Natural killer cell (primary cell): Measurements from ENCODE around the gene MAN1A2. TPM values are rescaled to one million over a fixed set of nuclear protein-coding genes. Genes with fewer than 3 reads are reported as not detected.

Source experiments
- ATAC-seq, 3 donors: fragments of 150-1000 bp in 2 of 3; fragments of 200-7000 bp in 1 of 3; cut with Tn5 transposase; 1 replicate in 1 of 3; 2 replicates in 2 of 3; pipeline ENCODE4 v1.10.0; 2021; ENCODE audit warnings: mild to moderate bottlenecking in 2 of 3, moderate library complexity in 2 of 3
- DNase-seq, 2 donors: peaks; one replicate each; pipeline versions ENCODE4 v3.0.0 to v3.0.0-alpha.2; 2013 to 2021; ENCODE audit warnings: mixed read lengths in 1 of 2
- H3K27ac ChIP-seq: one replicate; pipeline ENCODE4 v1.5.1; 2013; ENCODE audit warnings: mild to moderate bottlenecking, low read length
- H3K27me3 ChIP-seq: one replicate; pipeline ENCODE4 v1.6.1; 2013; ENCODE audit warnings: low read length; ENCODE audit not compliant: control insufficient read depth, insufficient read depth
- H3K36me3 ChIP-seq: one replicate; pipeline ENCODE4 v1.6.1; 2013; ENCODE audit warnings: low read length; ENCODE audit not compliant: control insufficient read depth, insufficient read depth
- H3K4me1 ChIP-seq: one replicate; pipeline ENCODE4 v1.6.1; 2013; ENCODE audit warnings: low read length; ENCODE audit not compliant: control insufficient read depth, insufficient read depth
- H3K4me3 ChIP-seq: one replicate; pipeline ENCODE4 v1.5.1; 2013; ENCODE audit warnings: low read length
- H3K9me3 ChIP-seq: one replicate; pipeline ENCODE4 v1.6.1; 2013; ENCODE audit warnings: low read length; ENCODE audit not compliant: control insufficient read depth, insufficient read depth
- H3K27ac Mint-ChIP-seq, 2 donors: one replicate each; pipeline ENCODE4 v1.8.0; 2022; ENCODE audit warnings: mild to moderate bottlenecking in 2 of 2, mixed read lengths in 2 of 2, moderate library complexity in 1 of 2
- H3K27me3 Mint-ChIP-seq, 2 donors: one replicate each; pipeline ENCODE4 v1.8.0; 2022; ENCODE audit warnings: low read depth in 2 of 2, mixed read lengths in 2 of 2
- H3K36me3 Mint-ChIP-seq: one replicate; pipeline ENCODE4 v1.8.0; 2022; ENCODE audit warnings: mixed read lengths
- H3K4me1 Mint-ChIP-seq, 2 donors: one replicate each; pipeline ENCODE4 v1.8.0; 2022; ENCODE audit warnings: mixed read lengths in 2 of 2
- H3K4me3 Mint-ChIP-seq: one replicate; pipeline ENCODE4 v1.8.0; 2022; ENCODE audit warnings: mild to moderate bottlenecking, moderate library complexity, mixed read lengths
- H3K9me3 Mint-ChIP-seq, 2 donors: one replicate each; pipeline ENCODE4 v1.8.0; 2022; ENCODE audit warnings: mixed read lengths in 2 of 2
- WGBS: methylation state at CpG from one replicate; pipeline ENCODE4 v1.1.7; 2013; ENCODE audit warnings: missing lambda C conversion rate; ENCODE audit not compliant: insufficient coverage; 5-methylcytosine and 5-hydroxymethylcytosine counted together
- intact Hi-C: fragments of 100-400 bp; cut with micrococcal nuclease; formaldehyde crosslinking; loops from one replicate; pipeline ENCODE4 v1.14.2; 2022
- total RNA-seq, 4 donors: library from RNA; stranded (reverse); fragments of 120-200 nt in 1 of 4; gene quantifications; one replicate each; pipeline versions ENCODE4 v1.2.3 to v1.2.4, GENCODE V29; 2013 to 2022
- TF ChIP-seq, protein P1 (sequence below): fragments of 200-600 bp; IDR thresholded peaks from one replicate; pipeline ENCODE4 v1.8.0; 2022; ENCODE audit warnings: antibody characterized with exemption

Gene MAN1A2
- total RNA-seq, 3 donors from 2014 or later (not counting 1 experiment from before 2014, with no cell fraction given) = 75.5 to 90.0 (median 87.1) TPM

- H3K4me1 Mint-ChIP-seq = peaks cover 65 to 71% of the 10 kb centered on the region in 2 donors
- H3K4me3 Mint-ChIP-seq = peak overlapping the region; percentile 68
- TF ChIP-seq, protein P1, sequence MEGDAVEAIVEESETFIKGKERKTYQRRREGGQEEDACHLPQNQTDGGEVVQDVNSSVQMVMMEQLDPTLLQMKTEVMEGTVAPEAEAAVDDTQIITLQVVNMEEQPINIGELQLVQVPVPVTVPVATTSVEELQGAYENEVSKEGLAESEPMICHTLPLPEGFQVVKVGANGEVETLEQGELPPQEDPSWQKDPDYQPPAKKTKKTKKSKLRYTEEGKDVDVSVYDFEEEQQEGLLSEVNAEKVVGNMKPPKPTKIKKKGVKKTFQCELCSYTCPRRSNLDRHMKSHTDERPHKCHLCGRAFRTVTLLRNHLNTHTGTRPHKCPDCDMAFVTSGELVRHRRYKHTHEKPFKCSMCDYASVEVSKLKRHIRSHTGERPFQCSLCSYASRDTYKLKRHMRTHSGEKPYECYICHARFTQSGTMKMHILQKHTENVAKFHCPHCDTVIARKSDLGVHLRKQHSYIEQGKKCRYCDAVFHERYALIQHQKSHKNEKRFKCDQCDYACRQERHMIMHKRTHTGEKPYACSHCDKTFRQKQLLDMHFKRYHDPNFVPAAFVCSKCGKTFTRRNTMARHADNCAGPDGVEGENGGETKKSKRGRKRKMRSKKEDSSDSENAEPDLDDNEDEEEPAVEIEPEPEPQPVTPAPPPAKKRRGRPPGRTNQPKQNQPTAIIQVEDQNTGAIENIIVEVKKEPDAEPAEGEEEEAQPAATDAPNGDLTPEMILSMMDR = no peak
- no peaks in the 10 kb centered on the region for H3K36me3 Mint-ChIP-seq
- H3K27me3 ChIP-seq = no peaks in the 10 kb centered on the region
- H3K27ac Mint-ChIP-seq = peak overlapping the region; percentile 5 to 62
- ATAC-seq (no peak), DNase-seq (no peak)
- WGBS = 85% methylated on average over 1 of the region's 4 CpGs
- H3K36me3 ChIP-seq = no peaks in the 10 kb centered on the region
- intact Hi-C loops = no loop called here
- peaks cover 5% of the 10 kb centered on the region for H3K4me1 ChIP-seq
- H3K9me3 ChIP-seq = no peaks in the 10 kb centered on the region
- H3K4me3 ChIP-seq = no peak overlapping the region
- no peaks in the 10 kb centered on the region for H3K9me3 Mint-ChIP-seq
- H3K27me3 Mint-ChIP-seq = no peaks in the 10 kb centered on the region
- H3K27ac ChIP-seq = no peak overlapping the region
These were observed 4.3 kb downstream of the MAN1A2 start for GRCh38 chr1:117371441-117372151.

DNA sequence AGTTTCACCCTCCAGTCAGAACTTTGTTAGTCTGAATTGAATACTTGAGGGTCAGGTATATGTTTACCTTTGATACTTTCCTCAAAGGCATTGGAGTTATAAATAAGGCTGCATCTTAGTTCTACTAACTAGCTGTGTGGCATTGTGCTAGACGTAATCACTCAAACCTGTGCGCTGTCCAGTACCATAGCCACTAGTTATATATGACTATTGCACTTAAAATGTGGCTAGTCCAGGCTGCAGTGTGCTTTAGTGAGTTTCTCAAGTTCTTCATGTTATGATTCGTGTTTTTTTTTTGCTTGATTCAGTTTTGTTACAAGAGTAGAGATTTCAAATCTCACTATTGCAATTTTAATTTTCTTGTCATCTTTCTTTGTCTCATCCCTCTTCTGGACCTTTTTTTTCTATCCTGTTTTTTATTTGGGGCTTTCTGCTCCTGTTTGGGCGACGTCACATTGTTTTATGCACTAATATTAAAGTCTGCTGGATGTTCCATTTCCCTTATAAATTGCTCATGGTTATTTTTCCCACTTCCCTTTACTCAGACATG is 5.7 kb downstream of the MAN1A2 start:
- peaks cover 5% of the 10 kb centered on the region for H3K4me1 ChIP-seq
- Mint-ChIP-seq H3K9me3 (no peaks in the 10 kb centered on the region), H3K4me3 (peak overlapping the region; percentile 53), H3K36me3 (no peaks in the 10 kb centered on the region), H3K27me3 (no peaks in the 10 kb centered on the region), H3K27ac (peak overlapping the region in 1 of 2 donors; percentile 39), H3K4me1 (peaks cover 59 to 66% of the 10 kb centered on the region in 2 donors)
- H3K27ac ChIP-seq = no peak overlapping the region
- no peaks in the 10 kb centered on the region for H3K9me3 ChIP-seq
- H3K27me3 ChIP-seq = no peaks in the 10 kb centered on the region
- H3K4me3 ChIP-seq = no peak overlapping the region
- WGBS = 100% methylated on average over 2 of the region's 5 CpGs
- TF ChIP-seq, protein P1 = no peak
- ATAC-seq (no peak), DNase-seq (no peak)
- H3K36me3 ChIP-seq = no peaks in the 10 kb centered on the region
- intact Hi-C loops = no loop called here

- DNase-seq (no peak), ATAC-seq (no peak)
- Mint-ChIP-seq H3K4me1 (peaks cover 55 to 63% of the 10 kb centered on the region in 2 donors), H3K36me3 (no peaks in the 10 kb centered on the region), H3K9me3 (no peaks in the 10 kb centered on the region), H3K4me3 (no peak overlapping the region), H3K27ac (peak overlapping the region in 1 of 2 donors; percentile 39), H3K27me3 (no peaks in the 10 kb centered on the region)
- TF ChIP-seq, protein P1 = no peak
- Histone ChIP-seq H3K9me3 (no peaks in the 10 kb centered on the region), H3K27me3 (no peaks in the 10 kb centered on the region), H3K4me1 (peaks cover 3% of the 10 kb centered on the region), H3K4me3 (no peak overlapping the region), H3K27ac (no peak overlapping the region), H3K36me3 (no peaks in the 10 kb centered on the region)
- 65% methylated on average over 4 of the region's 4 CpGs for WGBS
- intact Hi-C loops = no loop called here
These were observed 6.7 kb downstream of the MAN1A2 start for GRCh38 chr1:117373932-117374331.
